T-helper 17 cell (primary cell): ENCODE data around the gene FZR1. TPM values are rescaled to one million over a fixed set of nuclear protein-coding genes. Genes with fewer than 3 reads are reported as not detected.

Experiments
- ATAC-seq: fragments of 150-1000 bp; cut with Tn5 transposase; 2 replicates; pipeline ENCODE4 v1.10.0; 2021; ENCODE audit warnings: mild to moderate bottlenecking, moderate library complexity
- DNase-seq, 3 donors: peaks; one replicate each; pipeline versions ENCODE4 v3.0.0 to v3.0.0-alpha.2; 2020 to 2021
- H3K9me3 ChIP-seq: one replicate; pipeline ENCODE4 v1.7.0; 2013; ENCODE audit warnings: low read length, mild to moderate bottlenecking; ENCODE audit not compliant: control insufficient read depth, poor library complexity, severe bottlenecking
- H3K27ac Mint-ChIP-seq: one replicate; pipeline ENCODE4 v1.8.0; 2022; ENCODE audit warnings: mild to moderate bottlenecking, moderate library complexity, mixed read lengths
- H3K27me3 Mint-ChIP-seq: one replicate; pipeline ENCODE4 v1.8.0; 2022; ENCODE audit warnings: mixed read lengths
- H3K36me3 Mint-ChIP-seq: one replicate; pipeline ENCODE4 v1.8.0; 2022; ENCODE audit warnings: low read depth, mixed read lengths
- H3K4me1 Mint-ChIP-seq: one replicate; pipeline ENCODE4 v1.8.0; 2022; ENCODE audit warnings: mild to moderate bottlenecking, mixed read lengths
- H3K4me3 Mint-ChIP-seq: one replicate; pipeline ENCODE4 v1.8.0; 2022; ENCODE audit warnings: mild to moderate bottlenecking, moderate library complexity, mixed read lengths
- total RNA-seq, 4 donors: library from RNA in 2 of 4; stranded (reverse) in 2 of 4; gene quantifications; one replicate each; pipeline ENCODE4 v1.2.3 and lab custom pipeline; 2022 to 2026

FZR1 gene
- total RNA-seq: 10 to 100 TPM; 95.0 to 96.6 TPM
- 69.3 to 79.5 reads per million in 2 donors for total RNA-seq (lab: John Stamatoyannopoulos, UW)

GRCh38 chr19:3505598-3506383 is at the start of gene FZR1:
FZR1 (plus strand) TSS chr19:3506311; CDS start chr19:3522990, 16,679 bp downstream.
- DNase-seq: peak; percentile 99 to 100 (median 100)
- ATAC-seq: peak; percentile 88
- peak within 1 kb of the TSS; percentile 97 for H3K27ac Mint-ChIP-seq
- H3K4me1 Mint-ChIP-seq: peaks cover 40% of the 10 kb centered on the region
- H3K27me3 Mint-ChIP-seq: no peaks in the 10 kb centered on the region
- peak within 1 kb of the TSS; percentile 97 for H3K4me3 Mint-ChIP-seq
- no peaks in the 10 kb centered on the region for H3K9me3 ChIP-seq
- H3K36me3 Mint-ChIP-seq: peaks cover 4% of the 10 kb centered on the region

- Mint-ChIP-seq H3K4me1 (no peaks in the 10 kb centered on the region), H3K27me3 (no peaks in the 10 kb centered on the region), H3K27ac (no peak overlapping the region), H3K4me3 (no peak overlapping the region), H3K36me3 (no peaks in the 10 kb centered on the region)
- ATAC-seq: no peak
- DNase-seq: no peak
- H3K9me3 ChIP-seq: no peaks in the 10 kb centered on the region
Measured at GRCh38 chr19:3456925-3457527, 49.1 kb upstream of the FZR1 start.

GRCh38 chr19:3457528-3458228 is 48.4 kb upstream of the FZR1 start:
- H3K36me3 Mint-ChIP-seq: peaks cover under 1% of the 10 kb centered on the region
- H3K4me1 Mint-ChIP-seq: peaks cover 1% of the 10 kb centered on the region
- H3K27me3 Mint-ChIP-seq: no peaks in the 10 kb centered on the region
- H3K27ac Mint-ChIP-seq: no peak overlapping the region
- no peak overlapping the region for H3K4me3 Mint-ChIP-seq
- DNase-seq (no peak), ATAC-seq (no peak)
- no peaks in the 10 kb centered on the region for H3K9me3 ChIP-seq

- Mint-ChIP-seq H3K27me3 (no peaks in the 10 kb centered on the region), H3K27ac (no peak overlapping the region)
Measured at GRCh38 chr19:3458229-3459088, 47.7 kb upstream of the FZR1 start.

GRCh38 chr19:3459089-3459881 is 46.8 kb upstream of the FZR1 start:
- H3K27ac Mint-ChIP-seq: no peak overlapping the region
- no peaks in the 10 kb centered on the region for H3K27me3 Mint-ChIP-seq
- H3K4me1 Mint-ChIP-seq: peaks cover 3% of the 10 kb centered on the region
- no peaks in the 10 kb centered on the region for H3K9me3 ChIP-seq
- no peak overlapping the region for H3K4me3 Mint-ChIP-seq
- ATAC-seq (no peak), DNase-seq (no peak)
- peaks cover 3% of the 10 kb centered on the region for H3K36me3 Mint-ChIP-seq

More at GRCh38 chr19:3458229-3459088, 47.7 kb upstream of the FZR1 start:
- Mint-ChIP-seq H3K4me3 (no peak overlapping the region), H3K36me3 (peaks cover 3% of the 10 kb centered on the region), H3K4me1 (peaks cover 3% of the 10 kb centered on the region)
- H3K9me3 ChIP-seq: no peaks in the 10 kb centered on the region
- no peak for ATAC-seq
- DNase-seq: no peak

GRCh38 chr19:3459965-3460582 is 46.0 kb upstream of the FZR1 start:
- no peak for DNase-seq

GRCh38 chr19:3462991-3463713 is 43.0 kb upstream of the FZR1 start:
- Mint-ChIP-seq H3K27me3 (no peaks in the 10 kb centered on the region), H3K36me3 (peaks cover 3% of the 10 kb centered on the region), H3K4me1 (peaks cover 11% of the 10 kb centered on the region), H3K27ac (no peak overlapping the region), H3K4me3 (no peak overlapping the region)
- DNase-seq (no peak), ATAC-seq (no peak)
- H3K9me3 ChIP-seq: no peaks in the 10 kb centered on the region

More at GRCh38 chr19:3459965-3460582, 46.0 kb upstream of the FZR1 start:
- no peak overlapping the region for H3K27ac Mint-ChIP-seq
- peaks cover 3% of the 10 kb centered on the region for H3K36me3 Mint-ChIP-seq
- H3K9me3 ChIP-seq: no peaks in the 10 kb centered on the region
- ATAC-seq: no peak
- H3K27me3 Mint-ChIP-seq: no peaks in the 10 kb centered on the region
- H3K4me3 Mint-ChIP-seq: no peak overlapping the region
- H3K4me1 Mint-ChIP-seq: peaks cover 3% of the 10 kb centered on the region

GRCh38 chr19:3463714-3464586 is 42.2 kb upstream of the FZR1 start:
- Mint-ChIP-seq H3K27ac (no peak overlapping the region), H3K27me3 (no peaks in the 10 kb centered on the region), H3K4me3 (no peak overlapping the region), H3K36me3 (peaks cover 3% of the 10 kb centered on the region), H3K4me1 (peaks cover 13% of the 10 kb centered on the region)
- no peak for ATAC-seq
- DNase-seq: no peak
- no peaks in the 10 kb centered on the region for H3K9me3 ChIP-seq

GRCh38 chr19:3464587-3465235 is 41.4 kb upstream of the FZR1 start:
- H3K4me1 Mint-ChIP-seq: peaks cover 13% of the 10 kb centered on the region
- peaks cover 3% of the 10 kb centered on the region for H3K36me3 Mint-ChIP-seq
- no peaks in the 10 kb centered on the region for H3K9me3 ChIP-seq
- no peak for ATAC-seq
- DNase-seq: no peak
- no peak overlapping the region for H3K27ac Mint-ChIP-seq
- no peak overlapping the region for H3K4me3 Mint-ChIP-seq
- no peaks in the 10 kb centered on the region for H3K27me3 Mint-ChIP-seq

GRCh38 chr19:3465552-3465951 is 40.6 kb upstream of the FZR1 start:
- Mint-ChIP-seq H3K27ac (no peak overlapping the region), H3K4me3 (no peak overlapping the region), H3K27me3 (no peaks in the 10 kb centered on the region), H3K36me3 (peaks cover 3% of the 10 kb centered on the region), H3K4me1 (peaks cover 14% of the 10 kb centered on the region)
- ATAC-seq (no peak), DNase-seq (no peak)
- no peaks in the 10 kb centered on the region for H3K9me3 ChIP-seq
